Measurements from ENCODE around the gene CFDP1.

DNA sequence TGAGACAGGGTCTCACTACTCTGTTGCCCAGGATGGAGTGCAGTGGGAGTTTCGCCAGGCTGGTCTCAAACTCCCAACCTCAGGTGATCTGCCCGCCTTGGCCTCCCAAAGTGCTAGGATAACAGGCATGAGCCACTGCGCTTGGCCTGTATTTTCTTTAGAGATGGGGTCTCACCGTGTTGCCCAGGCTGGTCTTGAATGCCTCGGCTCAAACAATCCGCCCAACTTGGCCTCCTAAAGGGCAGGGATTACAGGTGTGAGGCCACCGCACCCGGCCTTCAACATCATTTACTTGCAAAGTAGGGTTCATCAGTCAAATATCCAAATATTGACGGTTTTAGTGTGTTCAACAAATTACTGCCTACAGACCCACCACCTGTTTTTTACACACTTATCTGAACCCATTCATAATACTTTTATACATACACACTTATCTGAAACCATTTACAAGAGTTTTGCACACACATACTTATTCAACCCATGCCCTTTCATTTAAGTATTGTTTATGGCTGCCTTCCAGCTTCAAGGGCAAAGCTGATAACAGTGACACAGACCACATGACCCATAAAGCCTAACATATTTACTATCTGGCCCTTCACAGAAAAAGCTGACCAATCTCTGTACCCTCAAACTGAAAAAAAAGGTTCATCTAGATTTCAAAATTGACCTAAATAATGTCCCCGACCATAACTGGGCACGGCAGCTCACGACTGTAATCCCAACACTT lies 19.3 kb upstream of the CFDP1 start:
- TF ChIP-seq, protein P1, sequence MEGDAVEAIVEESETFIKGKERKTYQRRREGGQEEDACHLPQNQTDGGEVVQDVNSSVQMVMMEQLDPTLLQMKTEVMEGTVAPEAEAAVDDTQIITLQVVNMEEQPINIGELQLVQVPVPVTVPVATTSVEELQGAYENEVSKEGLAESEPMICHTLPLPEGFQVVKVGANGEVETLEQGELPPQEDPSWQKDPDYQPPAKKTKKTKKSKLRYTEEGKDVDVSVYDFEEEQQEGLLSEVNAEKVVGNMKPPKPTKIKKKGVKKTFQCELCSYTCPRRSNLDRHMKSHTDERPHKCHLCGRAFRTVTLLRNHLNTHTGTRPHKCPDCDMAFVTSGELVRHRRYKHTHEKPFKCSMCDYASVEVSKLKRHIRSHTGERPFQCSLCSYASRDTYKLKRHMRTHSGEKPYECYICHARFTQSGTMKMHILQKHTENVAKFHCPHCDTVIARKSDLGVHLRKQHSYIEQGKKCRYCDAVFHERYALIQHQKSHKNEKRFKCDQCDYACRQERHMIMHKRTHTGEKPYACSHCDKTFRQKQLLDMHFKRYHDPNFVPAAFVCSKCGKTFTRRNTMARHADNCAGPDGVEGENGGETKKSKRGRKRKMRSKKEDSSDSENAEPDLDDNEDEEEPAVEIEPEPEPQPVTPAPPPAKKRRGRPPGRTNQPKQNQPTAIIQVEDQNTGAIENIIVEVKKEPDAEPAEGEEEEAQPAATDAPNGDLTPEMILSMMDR (IDR thresholded peaks at IDR 0.05; ENCODE audit: extremely low read depth in 1 of 2, insufficient read depth in 1 of 2, low read depth in 1 of 2, low read length in 2 of 2) = no peak
- TF ChIP-seq POLR2A (IDR thresholded peaks at IDR 0.05; ENCODE audit: low read depth, low read length) (no peak), POLR2AphosphoS5 (IDR thresholded peaks at IDR 0.05; ENCODE audit: insufficient read depth, low read depth, low read length) (no peak), EZH2 (IDR thresholded peaks at IDR 0.05; ENCODE audit: borderline replicate concordance, low read depth, low read length, severe bottlenecking) (no peak)
